ENCODE measurements around the gene FAM50B.

Gene FAM50B, protein sequence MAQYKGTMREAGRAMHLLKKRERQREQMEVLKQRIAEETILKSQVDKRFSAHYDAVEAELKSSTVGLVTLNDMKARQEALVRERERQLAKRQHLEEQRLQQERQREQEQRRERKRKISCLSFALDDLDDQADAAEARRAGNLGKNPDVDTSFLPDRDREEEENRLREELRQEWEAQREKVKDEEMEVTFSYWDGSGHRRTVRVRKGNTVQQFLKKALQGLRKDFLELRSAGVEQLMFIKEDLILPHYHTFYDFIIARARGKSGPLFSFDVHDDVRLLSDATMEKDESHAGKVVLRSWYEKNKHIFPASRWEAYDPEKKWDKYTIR
- total RNA-seq = 7.9 to 8.1 reads per million in 2 donors

GRCh38 chr6:3848925-3849605 lies at the start of gene FAM50B:
Gene FAM50B, plus strand, starts transcription at chr6:3849373. Its CDS starts 439 bp downstream, at chr6:3849812.
- peak; percentile 79 for DNase-seq

- DNase-seq = no peak
These were observed 49.5 kb upstream of the FAM50B start for GRCh38 chr6:3799719-3800118.

DNA sequence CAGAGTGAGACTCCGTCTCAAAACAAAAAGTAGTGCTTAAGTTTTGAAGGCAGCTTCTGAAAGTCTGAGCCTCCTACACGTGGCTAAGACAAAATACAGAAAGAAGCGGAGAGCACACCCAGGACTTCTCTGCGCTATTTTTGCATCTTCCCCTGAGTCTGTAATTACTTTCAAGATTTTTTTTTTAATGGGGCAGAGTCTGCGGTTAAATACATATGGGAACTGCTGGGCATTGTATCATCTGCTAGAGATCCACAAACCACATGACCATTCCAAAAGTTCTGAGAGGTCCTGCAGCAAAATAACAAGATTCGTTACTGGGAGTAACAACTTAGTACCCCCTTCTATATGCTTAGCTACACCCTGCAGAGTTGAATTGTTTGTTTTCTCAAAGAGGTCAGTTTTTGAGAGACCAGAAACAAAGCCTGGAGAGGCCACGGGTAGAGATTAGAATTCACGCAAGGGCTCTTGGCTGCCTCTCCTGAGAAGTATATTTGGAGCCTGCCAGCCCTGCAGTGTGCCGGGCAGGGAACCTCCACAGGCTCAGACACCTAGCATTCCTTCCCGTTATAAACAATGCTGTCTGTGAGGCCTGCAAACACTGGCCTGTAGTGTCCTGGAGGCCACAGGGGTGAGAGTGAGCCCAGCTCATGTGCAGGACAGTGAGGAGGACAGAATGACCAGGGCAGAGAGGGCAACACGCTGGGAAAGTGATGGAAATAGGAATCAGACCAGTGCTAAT lies 48.2 kb upstream of the FAM50B start:
- no peak for DNase-seq

DNA sequence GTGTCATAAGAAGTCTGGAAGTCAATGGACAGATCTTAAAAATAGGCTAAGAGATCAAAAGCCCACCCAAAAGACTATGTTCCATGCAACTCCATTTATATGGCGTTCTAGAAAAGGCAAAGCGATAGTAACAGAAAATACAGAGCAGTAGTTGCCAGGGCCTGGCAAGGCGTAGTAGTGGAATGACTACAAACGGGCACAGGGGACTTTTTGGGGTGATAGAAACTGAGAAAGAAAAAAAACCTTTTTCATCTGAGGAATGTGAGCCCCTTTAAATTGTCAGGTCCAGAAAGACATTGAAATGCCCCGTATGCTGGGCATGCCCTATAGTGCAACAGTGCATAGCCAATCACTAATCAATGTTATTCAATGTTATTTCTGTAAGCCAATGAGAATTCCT lies 47.2 kb upstream of the FAM50B start:
- no peak for DNase-seq

DNA sequence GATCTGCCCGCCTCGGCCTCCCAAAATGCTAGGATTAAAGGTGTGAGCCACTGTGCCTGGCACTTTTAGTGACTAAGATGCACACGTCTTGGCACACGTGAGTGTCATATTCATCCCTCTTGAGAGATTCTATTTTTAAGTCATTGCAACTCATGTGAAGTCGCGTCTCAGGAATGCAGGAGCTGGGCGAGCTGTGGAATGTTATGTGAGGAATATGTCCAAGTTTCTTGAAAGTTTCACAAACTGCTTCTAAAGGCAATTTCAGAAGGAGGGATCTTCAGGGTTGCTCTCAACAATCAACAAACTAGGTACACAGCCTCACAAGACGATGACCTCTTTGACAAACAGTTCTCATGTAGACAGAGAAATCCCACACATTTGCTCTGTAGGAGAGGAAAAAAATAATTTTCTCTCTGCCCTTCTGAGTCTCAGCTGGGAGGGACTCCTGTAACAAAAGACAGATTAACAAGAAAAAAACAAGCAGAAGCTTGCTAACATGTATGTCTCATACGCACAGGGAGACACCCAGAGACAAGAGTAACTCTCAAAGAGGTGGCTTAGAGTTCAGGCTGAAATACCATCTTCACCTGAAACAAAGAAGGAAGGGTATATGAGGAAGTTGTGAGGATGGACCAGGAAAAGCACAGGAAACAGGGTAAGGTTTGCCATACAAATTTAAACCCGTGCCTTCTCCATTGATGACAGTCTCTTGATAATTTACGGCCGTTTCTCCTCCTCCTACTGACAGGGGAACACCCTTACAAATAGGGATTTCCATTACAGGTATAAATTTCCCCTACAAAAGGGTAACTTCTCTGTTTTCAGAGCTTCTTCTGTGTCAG lies 45.3 kb upstream of the FAM50B start:
- no peak for DNase-seq

- DNase-seq = no peak
These were observed 44.2 kb upstream of the FAM50B start for GRCh38 chr6:3804964-3805363.

GRCh38 chr6:3805448-3806123 lies 43.6 kb upstream of the FAM50B start:
- no peak for DNase-seq

DNA sequence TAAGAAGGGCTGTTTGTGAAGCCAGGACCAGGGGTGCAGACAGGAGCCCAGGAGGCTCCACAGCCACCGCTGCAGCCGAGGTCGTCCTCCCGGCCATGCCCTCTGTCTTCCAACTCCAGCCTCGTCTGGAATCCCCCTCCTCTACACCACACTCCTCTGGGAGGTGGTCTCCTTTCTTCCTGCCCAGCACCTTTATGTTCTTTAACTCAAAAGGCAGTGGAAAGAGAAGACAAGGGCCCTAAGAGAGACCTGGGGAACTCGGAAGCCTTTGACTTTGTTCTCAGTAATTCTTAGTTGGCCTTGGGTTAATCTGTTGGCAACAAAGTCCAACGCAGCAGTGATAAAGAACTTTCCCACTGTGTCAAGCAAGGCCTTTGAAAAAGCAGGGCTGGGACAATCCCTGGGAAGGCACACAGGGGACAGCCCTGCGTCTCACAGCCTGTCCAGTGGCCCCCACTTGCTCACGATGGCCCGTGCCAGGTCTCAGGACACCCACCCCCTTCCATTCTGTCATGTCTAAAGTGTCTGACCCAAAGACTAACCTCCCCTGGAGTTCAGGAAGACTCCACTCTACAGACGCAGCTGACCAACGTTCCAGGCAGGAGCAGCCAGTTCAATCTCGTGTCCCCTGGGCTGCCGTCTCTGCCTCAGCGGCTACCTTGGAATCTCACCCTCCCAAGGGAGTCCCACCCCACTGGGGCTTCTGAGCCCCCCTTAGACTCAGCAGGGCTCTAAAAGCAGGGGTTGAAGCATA lies 42.8 kb upstream of the FAM50B start:
- DNase-seq = no peak

- no peak for DNase-seq
These were observed 41.0 kb upstream of the FAM50B start for GRCh38 chr6:3808199-3808598.

DNA sequence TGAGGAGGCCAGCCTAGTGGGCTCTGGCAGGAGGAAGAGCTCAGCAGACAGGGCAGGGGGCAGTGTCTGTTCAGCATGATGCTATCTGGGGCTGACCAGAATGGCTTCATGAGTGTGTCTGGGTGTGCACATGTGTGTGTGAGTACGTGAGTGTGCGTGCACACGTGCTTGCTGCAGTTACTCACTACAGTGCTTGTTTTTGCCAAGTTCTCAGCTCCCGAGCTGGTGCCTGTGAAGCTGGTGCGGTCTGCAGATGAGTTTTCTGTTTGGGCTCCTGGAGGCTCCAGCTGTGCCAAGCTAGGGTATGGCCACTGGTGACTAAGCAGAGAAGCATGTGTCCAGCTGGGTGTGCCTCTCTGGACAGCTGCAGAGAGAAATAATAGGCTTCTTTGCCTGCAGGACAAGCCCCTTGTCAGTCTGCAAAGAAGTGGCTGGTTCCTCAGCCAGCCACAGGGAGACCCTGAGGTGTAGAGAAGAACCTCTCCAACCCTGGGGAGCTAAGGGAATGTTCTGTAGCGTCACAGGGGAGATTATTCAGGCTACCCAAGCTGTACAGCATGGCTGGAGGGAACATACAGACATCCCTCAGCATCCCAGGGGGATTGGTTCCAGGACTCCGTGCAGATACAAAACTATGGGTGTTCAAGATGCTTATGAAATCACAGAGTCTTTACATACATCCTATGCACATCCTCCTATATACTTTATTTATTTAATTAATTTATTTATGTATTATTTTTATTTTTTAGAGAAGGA lies 40.2 kb upstream of the FAM50B start:
- no peak for DNase-seq

DNA sequence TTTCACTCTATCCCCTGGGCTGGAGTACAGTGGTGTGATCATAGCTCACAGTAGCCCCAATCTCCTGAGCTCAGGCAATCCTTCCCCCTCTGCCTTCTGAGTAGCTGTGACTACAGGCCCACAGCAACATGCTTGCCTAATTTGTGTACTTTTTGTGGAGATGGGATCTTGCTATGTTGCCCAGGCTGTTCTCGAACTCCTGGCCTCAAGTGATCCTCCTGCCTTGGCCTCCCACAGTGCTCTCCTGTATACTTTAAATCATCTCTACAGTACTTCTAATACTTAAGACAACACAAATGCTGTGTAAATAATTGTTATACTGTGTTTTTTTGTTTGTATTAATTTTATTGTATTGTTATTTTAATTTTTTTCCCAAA lies 39.7 kb upstream of the FAM50B start:
- no peak for DNase-seq

GRCh38 chr6:3809982-3810381 lies 39.2 kb upstream of the FAM50B start:
- no peak for DNase-seq

DNA sequence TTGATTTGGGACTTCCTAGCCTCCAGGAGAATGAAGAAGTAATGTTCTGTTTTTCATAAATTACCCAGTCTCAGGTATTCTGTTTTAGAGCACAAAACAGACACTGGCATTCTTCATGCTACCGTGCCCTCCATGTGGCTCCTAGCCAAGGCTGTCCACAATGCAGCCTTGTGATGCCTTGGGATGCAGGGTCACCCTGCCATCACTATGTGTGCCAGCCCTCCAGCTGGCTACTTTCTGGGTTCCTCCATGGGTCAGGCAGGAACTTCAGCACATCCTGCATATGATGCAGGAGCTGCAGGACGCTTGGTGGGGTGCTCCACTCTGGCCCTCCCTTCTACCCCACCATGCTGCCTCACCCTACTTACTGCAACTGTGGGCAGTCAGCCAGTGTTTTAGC lies 38.0 kb upstream of the FAM50B start:
- no peak for DNase-seq

DNA sequence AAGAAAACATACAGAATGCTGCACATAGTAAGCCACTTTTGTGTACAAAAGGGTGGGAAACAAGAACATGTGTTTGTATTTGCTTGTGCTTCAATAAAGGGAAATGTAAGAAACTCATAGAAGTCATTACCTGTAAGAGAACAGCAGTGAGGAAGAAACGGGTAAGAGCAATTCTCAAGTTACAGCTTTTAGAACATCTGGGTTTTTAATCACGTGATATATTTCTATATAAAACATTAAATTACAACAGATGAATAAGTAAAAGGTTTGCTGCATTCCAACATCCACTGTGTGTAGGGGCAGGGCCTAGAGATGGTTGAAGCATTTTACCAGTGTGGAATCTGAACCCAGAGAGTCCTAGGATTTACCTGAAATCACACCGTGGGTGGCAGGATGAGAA lies 36.6 kb upstream of the FAM50B start:
- DNase-seq = no peak

DNA sequence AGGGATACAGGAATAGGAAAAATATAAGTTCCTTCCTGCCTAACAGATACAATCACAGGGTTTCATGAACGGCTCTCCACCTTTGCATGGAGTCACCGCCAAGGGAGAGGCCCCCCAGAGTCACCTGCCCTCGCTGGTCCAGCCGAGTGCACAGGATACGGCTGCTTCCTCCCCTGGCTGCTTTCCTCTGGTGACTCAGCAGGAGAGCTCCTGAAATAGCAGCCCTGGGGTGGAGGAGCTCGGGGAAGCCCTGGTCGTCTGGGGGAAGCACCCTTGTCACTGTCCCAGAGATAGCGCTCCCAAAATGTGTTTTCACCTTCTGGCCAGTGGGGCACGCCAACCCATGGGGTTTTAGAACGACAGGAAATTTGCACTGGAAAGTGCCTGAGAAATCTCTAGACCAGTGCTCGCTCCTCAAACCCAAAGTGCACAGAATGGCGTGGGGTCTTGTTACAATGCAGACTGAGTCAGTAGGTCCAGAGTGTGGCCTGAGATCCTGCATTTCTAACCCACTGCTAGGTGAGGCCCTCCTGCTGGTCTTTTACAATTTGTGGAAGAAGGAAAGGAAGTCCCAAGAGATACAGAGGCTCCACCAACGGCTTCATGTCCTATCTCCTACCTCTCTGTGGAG lies 35.9 kb upstream of the FAM50B start:
- DNase-seq = no peak

DNA sequence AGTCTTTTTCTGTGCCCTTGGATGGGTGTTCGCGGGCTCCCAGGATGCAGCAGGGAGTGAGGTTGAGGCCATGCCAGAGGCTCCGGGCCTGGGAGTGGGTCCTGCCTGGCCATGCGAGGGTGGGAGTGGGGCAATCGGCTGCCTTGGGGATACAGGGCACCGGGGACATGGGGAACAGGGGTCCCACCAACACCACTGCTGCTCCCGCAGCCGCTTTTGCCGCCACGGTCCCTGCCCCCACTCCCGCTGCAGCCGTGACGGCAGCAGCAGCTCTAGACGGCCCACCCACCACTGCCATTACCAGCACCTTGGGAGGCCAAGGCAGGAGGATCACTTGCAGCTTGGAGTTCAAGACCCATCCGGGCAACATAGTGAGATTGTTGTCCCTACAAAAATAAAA lies 35.3 kb upstream of the FAM50B start:
- no peak for DNase-seq

- no peak for DNase-seq
These were observed 34.6 kb upstream of the FAM50B start for GRCh38 chr6:3814539-3814938.

GRCh38 chr6:3816251-3816650 lies 32.9 kb upstream of the FAM50B start:
- no peak for DNase-seq

DNA sequence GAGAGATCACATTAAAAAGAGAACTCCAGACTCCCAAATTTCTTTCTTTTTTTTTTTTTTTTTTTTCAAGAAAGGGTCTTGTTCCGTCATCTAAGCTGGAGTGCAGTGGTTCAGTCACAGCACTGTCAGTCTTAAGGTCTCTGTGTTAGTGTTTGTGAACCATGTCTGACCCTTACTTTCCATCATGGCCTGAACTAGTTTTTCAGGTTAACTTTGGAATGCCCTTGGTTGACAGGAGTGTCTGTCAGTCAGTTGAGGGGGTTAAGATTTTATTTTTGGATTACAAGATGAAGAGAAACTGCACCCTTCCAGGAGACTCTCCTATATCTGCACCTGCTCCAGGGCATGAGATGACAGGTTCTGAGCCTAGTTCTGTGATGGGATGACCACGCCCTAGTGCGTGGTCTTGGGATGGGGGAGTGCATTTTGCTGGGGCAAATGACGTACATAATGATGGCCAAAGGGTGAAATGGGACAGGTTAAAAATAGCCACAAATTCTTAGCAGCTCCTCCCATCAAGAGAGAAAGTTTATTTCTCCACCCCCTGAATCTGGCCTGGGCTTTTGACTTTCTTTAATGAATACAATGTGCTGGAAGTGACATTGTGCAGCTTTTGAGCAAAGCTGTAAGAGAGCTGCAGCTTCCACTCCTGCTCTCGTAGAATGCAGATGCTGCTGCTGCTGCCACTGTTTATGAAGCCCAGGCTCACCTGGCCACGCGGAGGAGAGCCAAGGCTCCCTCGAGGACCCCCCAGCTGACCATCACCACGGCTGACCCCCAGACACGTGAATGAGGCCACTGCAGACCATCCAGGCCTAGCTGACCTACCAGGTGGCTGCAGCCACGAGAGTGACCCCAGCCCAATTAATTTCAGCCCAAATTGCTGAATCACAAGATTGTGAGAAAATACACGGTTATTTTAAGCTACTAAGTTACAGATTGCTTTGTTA lies 29.7 kb upstream of the FAM50B start:
- no peak for DNase-seq
